ENCODE measurements around the gene PALMD. TPM values are rescaled to one million over a fixed set of nuclear protein-coding genes. Genes with fewer than 3 reads are reported as not detected.

Gene PALMD
- total RNA-seq, 1 experiment from 2014 or later: not detected

DNA sequence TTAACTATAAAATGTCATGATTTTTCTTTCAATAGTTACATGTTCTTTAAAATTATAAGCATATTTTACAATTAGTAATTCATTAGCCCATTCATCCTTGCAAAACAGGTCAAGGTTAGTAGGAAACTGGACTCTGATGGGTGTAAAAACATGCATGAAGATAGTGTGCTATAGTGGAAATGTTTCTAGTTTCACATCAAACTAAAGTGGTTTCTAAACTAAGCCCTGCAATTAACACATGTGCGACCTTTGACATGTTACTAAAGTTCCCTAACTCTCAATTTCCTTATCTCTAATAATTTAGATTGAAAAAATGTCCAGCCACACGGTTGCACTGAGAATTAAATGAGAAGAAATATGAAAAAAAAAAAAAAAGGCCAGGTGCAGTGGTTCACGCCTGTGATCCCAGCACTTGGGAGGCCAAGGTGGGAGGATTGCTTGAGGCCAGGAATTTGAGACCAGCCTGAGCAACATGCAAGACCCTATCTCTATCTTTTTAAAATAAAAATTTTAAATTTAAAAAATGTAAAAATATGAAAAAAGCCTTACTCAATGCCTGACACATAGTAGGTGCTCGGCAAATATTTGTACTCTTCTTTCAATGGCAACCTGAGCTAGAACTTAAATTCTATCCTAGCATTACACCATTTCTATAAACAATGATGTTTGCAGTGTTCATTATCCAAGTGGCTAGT lies 44.1 kb upstream of the PALMD start:
- Histone ChIP-seq H3K36me3 (ENCODE audit: control insufficient read depth, insufficient read depth, low read length) (no peaks in the 10 kb centered on the region), H3K9me3 (no peaks in the 10 kb centered on the region), H3K27me3 (replicated peaks; ENCODE audit: control insufficient read depth, insufficient read depth, low read length) (no peaks in the 10 kb centered on the region), H3K4me1 (0 out of 2 replicates have a peak, but pooled peaks cover 4% of the 10 kb centered on the region), H3K4me3 (ENCODE audit: low read depth, low read length) (no peak overlapping the region)
- no peak overlapping the region for H3K4me3 Mint-ChIP-seq (ENCODE audit: unreplicated experiment)
- H3K9me3 Mint-ChIP-seq (ENCODE audit: unreplicated experiment): no peaks in the 10 kb centered on the region
- ChIA-PET CTCF (no interaction called here), POLR2A (no interaction called here)
- no peak for DNase-seq
- no peaks in the 10 kb centered on the region for H3K4me1 Mint-ChIP-seq (ENCODE audit: low read depth, unreplicated experiment)
- no peaks in the 10 kb centered on the region for H3K27me3 Mint-ChIP-seq (ENCODE audit: insufficient read depth, unreplicated experiment)
- no peaks in the 10 kb centered on the region for H3K36me3 Mint-ChIP-seq (ENCODE audit: insufficient read depth, unreplicated experiment)
- no peak overlapping the region for H3K27ac Mint-ChIP-seq (ENCODE audit: unreplicated experiment)
- TF ChIP-seq, protein P1, sequence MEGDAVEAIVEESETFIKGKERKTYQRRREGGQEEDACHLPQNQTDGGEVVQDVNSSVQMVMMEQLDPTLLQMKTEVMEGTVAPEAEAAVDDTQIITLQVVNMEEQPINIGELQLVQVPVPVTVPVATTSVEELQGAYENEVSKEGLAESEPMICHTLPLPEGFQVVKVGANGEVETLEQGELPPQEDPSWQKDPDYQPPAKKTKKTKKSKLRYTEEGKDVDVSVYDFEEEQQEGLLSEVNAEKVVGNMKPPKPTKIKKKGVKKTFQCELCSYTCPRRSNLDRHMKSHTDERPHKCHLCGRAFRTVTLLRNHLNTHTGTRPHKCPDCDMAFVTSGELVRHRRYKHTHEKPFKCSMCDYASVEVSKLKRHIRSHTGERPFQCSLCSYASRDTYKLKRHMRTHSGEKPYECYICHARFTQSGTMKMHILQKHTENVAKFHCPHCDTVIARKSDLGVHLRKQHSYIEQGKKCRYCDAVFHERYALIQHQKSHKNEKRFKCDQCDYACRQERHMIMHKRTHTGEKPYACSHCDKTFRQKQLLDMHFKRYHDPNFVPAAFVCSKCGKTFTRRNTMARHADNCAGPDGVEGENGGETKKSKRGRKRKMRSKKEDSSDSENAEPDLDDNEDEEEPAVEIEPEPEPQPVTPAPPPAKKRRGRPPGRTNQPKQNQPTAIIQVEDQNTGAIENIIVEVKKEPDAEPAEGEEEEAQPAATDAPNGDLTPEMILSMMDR (IDR thresholded peaks at IDR 0.05; ENCODE audit: insufficient read depth in 1 of 2, low read depth in 1 of 2, low read length in 1 of 2, severe bottlenecking in 1 of 2, unreplicated experiment in 1 of 2): no peak
- BruUV-seq (replicated peaks): no TSS peak
- intact Hi-C loops (cut with micrococcal nuclease; ENCODE audit: unreplicated experiment): no loop called here

- no peaks in the 10 kb centered on the region for H3K27me3 Mint-ChIP-seq (ENCODE audit: insufficient read depth, unreplicated experiment)
- intact Hi-C loops (cut with micrococcal nuclease; ENCODE audit: unreplicated experiment): no loop called here
- TF ChIP-seq, protein P1 (IDR thresholded peaks at IDR 0.05; ENCODE audit: insufficient read depth in 1 of 2, low read depth in 1 of 2, low read length in 1 of 2, severe bottlenecking in 1 of 2, unreplicated experiment in 1 of 2): no peak
- POLR2A ChIA-PET: no interaction called here
- DNase-seq: no peak
- BruUV-seq (replicated peaks): no TSS peak
- CTCF ChIA-PET: no interaction called here
- Histone ChIP-seq H3K4me1 (0 out of 2 replicates have a peak, but pooled peaks cover 4% of the 10 kb centered on the region), H3K4me3 (ENCODE audit: low read depth, low read length) (no peak overlapping the region), H3K9me3 (no peaks in the 10 kb centered on the region), H3K27me3 (replicated peaks; ENCODE audit: control insufficient read depth, insufficient read depth, low read length) (no peaks in the 10 kb centered on the region), H3K36me3 (ENCODE audit: control insufficient read depth, insufficient read depth, low read length) (no peaks in the 10 kb centered on the region)
- no peak overlapping the region for H3K27ac Mint-ChIP-seq (ENCODE audit: unreplicated experiment)
- H3K36me3 Mint-ChIP-seq (ENCODE audit: insufficient read depth, unreplicated experiment): no peaks in the 10 kb centered on the region
- no peak overlapping the region for H3K4me3 Mint-ChIP-seq (ENCODE audit: unreplicated experiment)
- H3K4me1 Mint-ChIP-seq (ENCODE audit: low read depth, unreplicated experiment): no peaks in the 10 kb centered on the region
- H3K9me3 Mint-ChIP-seq (ENCODE audit: unreplicated experiment): no peaks in the 10 kb centered on the region
Observed at GRCh38 chr1:99602404-99602969, 43.4 kb upstream of the PALMD start.

DNA sequence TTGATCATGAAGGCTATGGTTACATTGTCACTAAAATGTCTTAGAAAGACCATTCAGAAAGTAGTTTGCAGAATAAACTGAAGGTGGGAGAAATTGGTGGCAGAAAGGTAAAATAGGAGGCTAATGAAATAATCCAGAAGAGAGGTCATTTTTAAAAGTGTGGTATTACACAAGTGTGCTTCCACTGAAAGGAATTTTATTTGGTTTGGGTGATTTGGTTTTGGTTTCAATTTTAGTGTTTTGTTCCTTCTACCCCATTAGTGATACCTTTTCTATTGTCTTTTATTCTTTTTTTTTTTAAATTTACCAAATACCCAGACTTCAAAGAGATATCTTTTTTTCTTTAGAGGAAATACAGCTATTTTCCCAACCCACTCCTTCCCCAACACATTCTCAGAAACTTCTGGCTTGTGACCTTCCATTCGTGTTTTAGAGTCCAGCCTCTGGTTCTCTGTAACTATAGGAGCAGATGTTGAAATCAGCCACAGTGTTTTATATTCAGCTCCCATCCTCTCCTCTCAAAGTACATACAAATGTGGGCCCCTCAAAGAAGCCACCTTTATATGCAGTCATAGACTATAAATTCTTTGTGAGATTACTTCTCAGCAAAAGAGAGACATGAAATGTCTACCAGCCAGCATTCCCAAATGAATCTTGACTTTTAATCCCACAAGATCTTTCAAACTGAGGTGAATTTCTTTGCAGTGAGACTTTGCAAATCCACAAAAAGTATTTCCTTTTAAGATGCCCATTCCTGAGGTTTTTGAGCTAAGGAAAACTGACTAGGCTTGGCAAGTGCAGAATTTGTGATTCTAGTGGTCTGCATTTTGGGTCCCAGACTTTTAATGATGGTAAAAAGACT lies 42.0 kb upstream of the PALMD start:
- no TSS peak for BruUV-seq (replicated peaks)
- intact Hi-C loops (cut with micrococcal nuclease; ENCODE audit: unreplicated experiment): no loop called here
- Mint-ChIP-seq H3K4me1 (ENCODE audit: low read depth, unreplicated experiment) (no peaks in the 10 kb centered on the region), H3K4me3 (ENCODE audit: unreplicated experiment) (no peak overlapping the region), H3K27ac (ENCODE audit: unreplicated experiment) (no peak overlapping the region), H3K9me3 (ENCODE audit: unreplicated experiment) (no peaks in the 10 kb centered on the region), H3K27me3 (ENCODE audit: insufficient read depth, unreplicated experiment) (no peaks in the 10 kb centered on the region), H3K36me3 (ENCODE audit: insufficient read depth, unreplicated experiment) (no peaks in the 10 kb centered on the region)
- TF ChIP-seq, protein P1 (IDR thresholded peaks at IDR 0.05; ENCODE audit: insufficient read depth in 1 of 2, low read depth in 1 of 2, low read length in 1 of 2, severe bottlenecking in 1 of 2, unreplicated experiment in 1 of 2): no peak
- Histone ChIP-seq H3K4me1 (0 out of 2 replicates have a peak, but pooled peaks cover 4% of the 10 kb centered on the region), H3K27me3 (replicated peaks; ENCODE audit: control insufficient read depth, insufficient read depth, low read length) (no peaks in the 10 kb centered on the region), H3K9me3 (no peaks in the 10 kb centered on the region), H3K36me3 (ENCODE audit: control insufficient read depth, insufficient read depth, low read length) (no peaks in the 10 kb centered on the region), H3K4me3 (ENCODE audit: low read depth, low read length) (no peak overlapping the region)
- CTCF ChIA-PET: no interaction called here
- POLR2A ChIA-PET: no interaction called here
- DNase-seq: no peak
